ENCODE measurements around the gene GPR78.

DNA sequence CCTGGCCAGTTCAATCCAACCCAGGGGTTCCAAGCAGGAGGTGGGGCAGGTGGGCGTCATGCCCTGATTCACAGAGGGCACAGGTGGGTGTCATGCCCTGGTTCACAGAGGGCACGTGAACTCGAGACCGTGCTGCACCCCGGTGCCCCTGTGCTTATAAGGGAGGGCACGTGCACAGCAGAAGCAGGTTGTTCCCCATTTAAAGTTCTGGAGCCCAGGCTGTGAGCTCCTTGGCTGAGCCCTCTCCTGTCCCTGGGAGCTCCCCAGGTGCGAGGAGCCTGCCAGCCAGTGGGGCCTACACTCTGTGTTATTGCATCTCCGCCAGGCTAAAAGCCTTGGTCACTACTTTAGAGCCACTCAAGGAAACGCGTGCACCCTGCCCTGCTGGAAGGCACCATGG lies 9.1 kb downstream of the GPR78 start:
- TF ChIP-seq, protein P1, sequence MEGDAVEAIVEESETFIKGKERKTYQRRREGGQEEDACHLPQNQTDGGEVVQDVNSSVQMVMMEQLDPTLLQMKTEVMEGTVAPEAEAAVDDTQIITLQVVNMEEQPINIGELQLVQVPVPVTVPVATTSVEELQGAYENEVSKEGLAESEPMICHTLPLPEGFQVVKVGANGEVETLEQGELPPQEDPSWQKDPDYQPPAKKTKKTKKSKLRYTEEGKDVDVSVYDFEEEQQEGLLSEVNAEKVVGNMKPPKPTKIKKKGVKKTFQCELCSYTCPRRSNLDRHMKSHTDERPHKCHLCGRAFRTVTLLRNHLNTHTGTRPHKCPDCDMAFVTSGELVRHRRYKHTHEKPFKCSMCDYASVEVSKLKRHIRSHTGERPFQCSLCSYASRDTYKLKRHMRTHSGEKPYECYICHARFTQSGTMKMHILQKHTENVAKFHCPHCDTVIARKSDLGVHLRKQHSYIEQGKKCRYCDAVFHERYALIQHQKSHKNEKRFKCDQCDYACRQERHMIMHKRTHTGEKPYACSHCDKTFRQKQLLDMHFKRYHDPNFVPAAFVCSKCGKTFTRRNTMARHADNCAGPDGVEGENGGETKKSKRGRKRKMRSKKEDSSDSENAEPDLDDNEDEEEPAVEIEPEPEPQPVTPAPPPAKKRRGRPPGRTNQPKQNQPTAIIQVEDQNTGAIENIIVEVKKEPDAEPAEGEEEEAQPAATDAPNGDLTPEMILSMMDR (IDR thresholded peaks at IDR 0.05) = no peak
- TF ChIP-seq ZFX (IDR thresholded peaks at IDR 0.05; ENCODE audit: borderline replicate concordance) = no peak

Data from 22Rv1 (cell line).